Measurements from ENCODE around the gene MCM8.

- TF ChIP-seq CTCF (conservative IDR thresholded peaks at IDR 0.05 in 1 of 2, IDR thresholded peaks at IDR 0.05 in 1 of 2; ENCODE audit: extremely low read depth in 1 of 2, insufficient read depth in 1 of 2, low read depth in 1 of 2, low read length in 2 of 2), result no peak
- TF ChIP-seq EZH2 (IDR thresholded peaks at IDR 0.05; ENCODE audit: borderline replicate concordance, low read length), result no peak
Observed at GRCh38 chr20:6046432-6046831, 96.0 kb downstream of the MCM8 start.
